Ascending aorta (tissue), 2 donors: ENCODE measurements around the gene RFTN1. TPM values are rescaled to one million over a fixed set of nuclear protein-coding genes. Genes with fewer than 3 reads are reported as not detected.
A peak's percentile ranks its signal among the peaks of the same experiment; 100 is the strongest.
"Not testable (repeated sequence)": the region's sequence is repeated elsewhere in the genome, so short reads cannot be mapped to it uniquely, and the experiment has no call there.

Source experiments
- DNase-seq, 2 donors: peaks; one replicate each; pipeline ENCODE4 v3.0.0-alpha.2; 2019; ENCODE audit warnings: low spot score in 2 of 2
- H3K27ac ChIP-seq, 2 donors: fragments of 200-600 bp; sonication (generic); one replicate each; pipeline ENCODE4 v1.5.1; 2016 to 2017; ENCODE audit warnings: mild to moderate bottlenecking in 1 of 2
- H3K27me3 ChIP-seq: fragments of 200-600 bp; sonication (generic); one replicate; pipeline ENCODE4 v1.5.1; 2017
- H3K36me3 ChIP-seq, 2 donors: fragments of 200-600 bp; sonication (generic); one replicate each; pipeline ENCODE4 v1.5.1; 2016
- H3K4me1 ChIP-seq, 2 donors: fragments of 200-600 bp; sonication (generic); one replicate each; pipeline ENCODE4 v1.5.1; 2016 to 2017; ENCODE audit warnings: mild to moderate bottlenecking in 1 of 2
- H3K4me3 ChIP-seq, 2 donors: fragments of 200-600 bp; sonication (generic); one replicate each; pipeline ENCODE4 v1.5.1; 2016 to 2017; ENCODE audit warnings: mild to moderate bottlenecking in 1 of 2
- H3K9me3 ChIP-seq, 2 donors: fragments of 200-600 bp; sonication (generic); one replicate each; pipeline ENCODE4 v1.5.1; 2016
- CTCF ChIP-seq, 3 experiments: fragments of 200-600 bp in 2 of 3; fragments of 450-650 bp in 1 of 3; sonication (generic) in 2 of 3; IDR thresholded peaks; one replicate each; pipeline ENCODE4 v1.5.1; 2016 to 2019; ENCODE audit warnings: antibody characterized with exemption in 3 of 3, mild to moderate bottlenecking in 1 of 3, moderate library complexity in 1 of 3
- intact Hi-C: fragments of 100-400 bp; cut with DNase I; formaldehyde crosslinking; loops from one replicate; pipeline ENCODE4 v1.15.1; 2023
- total RNA-seq: library from RNA; depleted of rRNA; stranded (reverse); fragments of >200 nt; gene quantifications from one replicate; pipeline ENCODE4 v1.1.0, GENCODE V29; 2016

Gene RFTN1
- total RNA-seq, 1 donor from 2014 or later = 72.6 TPM

GRCh38 chr3:16316396-16316795, 197.1 kb downstream of the RFTN1 start:
- intact Hi-C loops = no loop called here
- Histone ChIP-seq H3K36me3 (peaks cover 38 to 56% of the 10 kb centered on the region in 2 donors), H3K9me3 (no peaks in the 10 kb centered on the region), H3K27ac (no peak overlapping the region), H3K27me3 (no peaks in the 10 kb centered on the region), H3K4me1 (no peaks in the 10 kb centered on the region), H3K4me3 (no peak overlapping the region)
- DNase-seq = no peak
- no peak for TF ChIP-seq CTCF (IDR thresholded peaks at IDR 0.05)

- H3K27me3 ChIP-seq = no peaks in the 10 kb centered on the region
- H3K27ac ChIP-seq = no peak overlapping the region
- H3K36me3 ChIP-seq = peaks cover 32 to 48% of the 10 kb centered on the region in 2 donors
- no peaks in the 10 kb centered on the region for H3K9me3 ChIP-seq
- H3K4me1 ChIP-seq = no peaks in the 10 kb centered on the region
- intact Hi-C loops = no loop called here
- TF ChIP-seq CTCF (IDR thresholded peaks at IDR 0.05) = no peak
- DNase-seq = no peak
- no peak overlapping the region for H3K4me3 ChIP-seq
Observed at GRCh38 chr3:16315623-16316022, 197.9 kb downstream of the RFTN1 start.

- Histone ChIP-seq H3K27ac (no peak overlapping the region), H3K4me1 (no peaks in the 10 kb centered on the region), H3K9me3 (no peaks in the 10 kb centered on the region), H3K27me3 (no peaks in the 10 kb centered on the region), H3K36me3 (peaks cover 24 to 38% of the 10 kb centered on the region in 2 donors), H3K4me3 (no peak overlapping the region)
- intact Hi-C loops = no loop called here
- DNase-seq = no peak
- TF ChIP-seq CTCF (IDR thresholded peaks at IDR 0.05) = no peak
Observed at GRCh38 chr3:16313886-16314645, 199.4 kb downstream of the RFTN1 start.

- peaks cover 21 to 25% of the 10 kb centered on the region in 2 donors for H3K36me3 ChIP-seq
- no peak for TF ChIP-seq CTCF (IDR thresholded peaks at IDR 0.05)
- H3K4me1 ChIP-seq = no peaks in the 10 kb centered on the region
- intact Hi-C loops = no loop called here
- no peaks in the 10 kb centered on the region for H3K27me3 ChIP-seq
- no peaks in the 10 kb centered on the region for H3K9me3 ChIP-seq
- DNase-seq = peak in 1 of 2 donors; percentile 77
- peak overlapping the region; percentile 18 to 21 for H3K27ac ChIP-seq
- no peak overlapping the region for H3K4me3 ChIP-seq
Observed at GRCh38 chr3:16311960-16312451, 201.5 kb downstream of the RFTN1 start.

- peaks cover 13 to 14% of the 10 kb centered on the region in 2 donors for H3K36me3 ChIP-seq
- intact Hi-C loops, H3K27ac ChIP-seq: not testable (repeated sequence)
Observed at GRCh38 chr3:16310486-16310885, 203.0 kb downstream of the RFTN1 start.

GRCh38 chr3:16309558-16309957, 203.9 kb downstream of the RFTN1 start:
- TF ChIP-seq CTCF (IDR thresholded peaks at IDR 0.05) = no peak
- Histone ChIP-seq H3K27me3 (no peaks in the 10 kb centered on the region), H3K4me3 (no peak overlapping the region), H3K27ac (no peak overlapping the region), H3K4me1 (no peaks in the 10 kb centered on the region), H3K36me3 (peaks cover 9 to 13% of the 10 kb centered on the region in 2 donors), H3K9me3 (no peaks in the 10 kb centered on the region)
- no peak for DNase-seq
- intact Hi-C loops = no loop called here

More at GRCh38 chr3:16310486-16310885, 203.0 kb downstream of the RFTN1 start:
- not testable (repeated sequence) for H3K27me3 ChIP-seq, H3K4me3 ChIP-seq, H3K4me1 ChIP-seq, H3K9me3 ChIP-seq, DNase-seq
